GM21526 (cell line): ENCODE results near the gene LSM8.
"Not testable (repeated sequence)": the region's sequence is repeated elsewhere in the genome, so short reads cannot be mapped to it uniquely, and the experiment has no call there.

Experiments
- ATAC-seq: cut with Tn5 transposase; IDR thresholded peaks from one replicate; pipeline ENCODE4 v1.9.1; 2021; ENCODE audit warnings: moderate library complexity; ENCODE audit not compliant: unreplicated experiment, low FRiP score

The LSM8 gene

GRCh38 chr7:118183786-118184564, at the start of gene LSM8:
LSM8 (plus strand) TSS chr7:118184164; CDS start chr7:118184224, 60 bp downstream.
- ATAC-seq, result peak; percentile 97

- ATAC-seq, result not testable (repeated sequence)
Observed at GRCh38 chr7:118134420-118134819, 49.5 kb upstream of the LSM8 start.

- no peak for ATAC-seq
Observed at GRCh38 chr7:118140468-118140867, 43.5 kb upstream of the LSM8 start.

- ATAC-seq, result no peak
Observed at GRCh38 chr7:118142012-118142411, 42.0 kb upstream of the LSM8 start.

GRCh38 chr7:118148930-118149329, 35.0 kb upstream of the LSM8 start:
- ATAC-seq, result peak; percentile 55

- no peak for ATAC-seq
Observed at GRCh38 chr7:118149394-118149793, 34.6 kb upstream of the LSM8 start.

- no peak for ATAC-seq
Observed at GRCh38 chr7:118151671-118152070, 32.3 kb upstream of the LSM8 start.

- ATAC-seq, result no peak
Observed at GRCh38 chr7:118152149-118152548, 31.8 kb upstream of the LSM8 start.

- ATAC-seq, result no peak
Observed at GRCh38 chr7:118152654-118153053, 31.3 kb upstream of the LSM8 start.

- ATAC-seq, result no peak
Observed at GRCh38 chr7:118153551-118154177, 30.3 kb upstream of the LSM8 start.

GRCh38 chr7:118158766-118159165, 25.2 kb upstream of the LSM8 start:
- ATAC-seq, result no peak

GRCh38 chr7:118169146-118169545, 14.8 kb upstream of the LSM8 start:
- no peak for ATAC-seq

- ATAC-seq, result no peak
Observed at GRCh38 chr7:118175740-118176139, 8.2 kb upstream of the LSM8 start.

GRCh38 chr7:118179191-118179590, 4.8 kb upstream of the LSM8 start:
- ATAC-seq, result no peak

GRCh38 chr7:118182593-118183427, 1.2 kb upstream of the LSM8 start:
- no peak for ATAC-seq

GRCh38 chr7:118183428-118183785, 557 bp upstream of the LSM8 start:
- ATAC-seq, result peak; percentile 1

GRCh38 chr7:118184565-118184940, 589 bp downstream of the LSM8 start:
- ATAC-seq, result no peak

GRCh38 chr7:118185163-118185860, 1.3 kb downstream of the LSM8 start:
- ATAC-seq, result no peak

- ATAC-seq, result no peak
Observed at GRCh38 chr7:118186501-118186900, 2.5 kb downstream of the LSM8 start.

GRCh38 chr7:118194571-118194970, 10.6 kb downstream of the LSM8 start:
- ATAC-seq, result no peak
